HG02840 (cell line): Measurements from ENCODE around the gene EMP2.
"Not testable (repeated sequence)": the region's sequence is repeated elsewhere in the genome, so short reads cannot be mapped to it uniquely, and the experiment has no call there.

Source experiments
- ATAC-seq: cut with Tn5 transposase; IDR thresholded peaks from one replicate; pipeline ENCODE4 v1.9.1; 2021; ENCODE audit warnings: mild to moderate bottlenecking, moderate library complexity, moderate number of reproducible peaks; ENCODE audit not compliant: unreplicated experiment, low FRiP score

The EMP2 gene, protein sequence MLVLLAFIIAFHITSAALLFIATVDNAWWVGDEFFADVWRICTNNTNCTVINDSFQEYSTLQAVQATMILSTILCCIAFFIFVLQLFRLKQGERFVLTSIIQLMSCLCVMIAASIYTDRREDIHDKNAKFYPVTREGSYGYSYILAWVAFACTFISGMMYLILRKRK

DNA sequence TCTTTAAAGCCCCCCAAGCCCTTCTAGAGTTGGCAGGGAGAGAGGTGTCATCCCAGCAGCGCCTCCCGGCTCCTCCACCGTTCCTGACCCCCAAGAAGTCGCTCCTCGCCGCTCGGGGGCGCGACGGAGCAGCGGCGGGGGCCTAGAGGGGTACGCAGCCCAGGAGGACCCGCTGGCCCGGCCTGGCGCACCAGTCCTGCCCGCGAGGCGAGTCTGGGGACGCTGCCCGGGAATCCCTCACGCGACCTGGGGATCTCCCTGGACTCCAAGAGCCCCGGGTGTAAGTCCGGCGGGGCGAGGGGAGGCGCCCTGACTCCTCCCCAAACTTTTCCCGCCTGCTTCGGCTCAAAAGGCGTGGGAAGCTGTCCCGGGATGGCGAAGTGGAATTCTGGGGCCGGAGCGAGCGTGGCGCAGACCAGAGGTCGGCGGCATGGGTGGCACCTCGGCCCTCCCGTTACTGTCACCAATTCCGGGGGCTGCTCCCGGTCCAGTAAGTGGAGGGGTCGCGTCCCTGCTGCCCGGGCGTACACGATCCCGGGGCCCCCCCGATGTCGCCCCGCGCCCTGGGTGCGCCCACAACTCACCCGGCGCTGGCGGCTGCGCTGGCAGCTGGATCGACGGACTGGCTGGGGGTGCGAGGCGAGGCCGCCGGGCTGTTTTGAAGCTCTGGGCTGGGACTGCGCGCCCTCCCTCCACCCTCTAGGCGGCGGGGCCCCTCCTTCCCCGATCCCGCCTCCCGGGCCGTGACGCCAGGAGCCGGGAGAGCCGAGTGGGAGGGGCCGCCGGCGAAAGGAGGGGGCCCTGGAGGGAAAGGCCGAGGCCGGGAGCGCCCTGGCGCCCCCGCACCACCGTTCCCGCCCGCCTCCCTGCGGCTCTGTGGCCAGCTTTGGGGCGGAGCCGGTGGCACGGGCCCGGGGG lies at the start of gene EMP2:
Gene EMP2, minus strand, starts transcription at position 634 of the 918 bp plus-strand sequence. CDS start 32,981 bp downstream, outside the sequence.
- ATAC-seq, result no peak

DNA sequence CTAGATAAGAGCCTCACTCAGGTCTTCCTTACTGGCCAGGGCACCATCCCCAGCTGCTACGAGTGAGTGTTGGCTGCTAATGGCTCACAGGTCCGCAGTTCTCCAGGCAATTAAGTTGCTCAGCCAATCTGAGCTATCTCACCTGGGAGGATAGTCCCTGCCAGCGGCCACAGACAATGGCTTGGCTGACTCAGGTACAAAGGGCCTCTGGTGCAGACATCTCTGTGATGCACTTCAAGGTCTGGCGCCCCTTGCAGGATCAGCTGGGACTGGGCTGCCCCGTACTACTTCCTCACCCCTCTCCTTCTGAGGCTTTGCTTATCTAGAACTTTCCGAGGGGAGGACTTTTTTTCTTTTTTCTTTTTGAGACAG lies 49.2 kb upstream of the EMP2 start:
- ATAC-seq, result no peak

DNA sequence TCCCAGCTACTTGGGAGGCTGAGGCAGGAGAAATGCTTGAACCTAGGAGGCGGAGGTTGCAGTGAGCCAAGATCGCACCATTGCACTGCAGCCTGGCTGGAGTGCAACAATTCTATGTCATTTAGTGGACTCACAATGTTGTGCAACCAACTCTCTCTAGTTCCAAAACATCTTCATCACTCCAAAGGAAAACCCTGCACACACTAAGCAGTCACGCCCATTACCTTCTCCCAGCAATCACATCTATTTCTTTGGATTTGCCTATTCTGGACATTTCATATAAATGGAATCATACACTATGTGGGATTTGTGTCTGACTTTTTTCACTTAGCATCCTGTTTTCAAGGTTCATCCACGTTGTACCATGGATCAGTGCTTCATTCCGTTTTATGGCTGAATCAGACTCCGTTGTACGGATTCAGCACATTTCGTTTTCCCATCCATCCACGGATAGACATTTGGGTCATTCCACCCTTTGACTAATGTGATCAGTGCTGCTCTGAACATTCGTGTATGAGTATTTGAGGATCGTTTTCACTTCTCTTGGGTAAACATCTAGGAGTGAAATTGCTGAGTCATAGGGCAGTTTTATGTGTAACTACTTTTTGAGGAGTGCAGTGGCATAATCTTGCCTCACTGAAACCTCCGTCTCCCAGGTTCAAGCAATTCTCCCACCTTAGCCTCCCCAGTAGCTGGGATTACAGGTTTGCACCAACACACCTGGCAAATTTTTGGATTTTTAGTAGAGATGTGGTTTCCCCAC lies 45.4 kb upstream of the EMP2 start:
- no peak for ATAC-seq

DNA sequence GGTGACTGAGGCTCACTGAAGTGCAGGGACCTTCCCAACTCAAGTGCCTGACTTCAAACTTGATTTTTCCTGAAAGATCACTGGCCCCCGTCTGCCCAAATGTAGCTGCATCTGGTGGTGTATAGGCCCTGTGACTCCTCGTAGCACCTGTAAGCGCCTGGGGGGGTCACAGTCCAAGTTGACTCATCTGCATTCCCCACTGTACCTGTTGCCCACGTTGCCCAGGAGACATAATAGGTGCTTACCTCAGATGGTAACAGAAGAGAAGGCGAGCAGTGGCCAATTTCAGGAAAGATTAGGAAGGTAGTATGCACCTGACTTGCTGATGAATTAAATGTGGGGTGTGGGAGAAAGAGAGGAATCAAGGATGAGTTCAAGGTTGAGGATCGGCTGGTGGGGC lies 44.1 kb upstream of the EMP2 start:
- ATAC-seq, result no peak

DNA sequence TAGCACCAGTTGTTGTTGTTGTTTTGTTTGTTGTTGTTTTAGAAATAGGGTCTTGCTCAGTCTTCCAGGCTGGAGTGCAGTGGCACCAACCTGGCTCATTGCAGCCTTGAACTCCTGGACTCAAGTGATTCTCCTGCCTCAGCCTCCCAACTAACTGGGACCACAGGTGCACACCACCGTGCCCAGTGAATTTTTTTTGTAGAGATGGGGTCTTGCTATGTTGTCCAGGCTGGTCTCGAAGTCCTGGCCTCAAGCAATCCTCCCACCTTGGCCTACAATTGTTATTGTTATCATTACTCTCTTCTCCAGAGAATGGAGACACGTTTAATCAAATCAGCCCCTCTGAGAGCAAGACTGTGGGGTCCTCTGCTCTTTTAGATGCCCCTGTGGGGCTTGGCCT lies 42.7 kb upstream of the EMP2 start:
- ATAC-seq, result no peak

DNA sequence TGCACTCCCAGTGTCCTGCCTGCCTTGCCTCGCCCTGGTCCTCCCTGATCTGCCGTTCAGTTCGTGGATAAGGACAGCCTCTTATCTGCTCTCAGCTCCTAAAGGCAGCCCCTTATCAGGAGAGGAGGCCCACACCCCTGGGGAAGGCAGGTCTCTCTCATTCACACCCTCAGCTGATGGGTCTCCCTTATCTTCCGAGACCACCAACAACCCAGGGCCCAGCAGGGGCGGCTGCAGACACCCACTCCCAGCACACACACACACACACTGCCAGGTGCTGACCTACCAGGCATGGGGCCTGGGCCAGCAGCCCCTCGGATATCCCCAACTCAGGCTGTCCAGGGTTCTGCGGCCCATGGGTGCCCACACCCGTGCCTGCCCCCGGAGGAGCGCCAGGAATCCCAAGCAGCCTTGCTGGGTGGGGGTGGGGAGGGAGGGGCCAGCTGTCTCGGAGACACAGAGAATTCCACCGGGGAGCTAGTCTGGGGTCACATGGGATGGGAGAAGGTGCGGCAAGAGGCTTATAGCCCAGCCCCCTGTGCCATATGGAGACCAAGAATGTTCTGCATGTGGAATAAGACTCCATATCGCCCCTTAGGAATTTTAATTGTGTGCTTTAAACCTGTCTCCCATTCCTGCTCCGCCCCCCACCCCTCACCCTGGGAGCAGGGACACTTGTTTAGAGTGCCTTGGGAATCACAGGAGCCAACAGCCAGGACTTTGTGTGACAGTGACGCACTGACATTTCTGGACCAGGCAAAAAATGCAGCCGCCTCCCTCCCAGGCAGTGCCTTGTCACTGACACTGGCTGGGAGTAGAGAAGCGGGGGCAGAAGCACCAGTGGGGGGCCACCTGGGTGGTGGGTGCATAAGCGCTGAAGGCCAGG lies 41.9 kb upstream of the EMP2 start:
- ATAC-seq, result no peak

DNA sequence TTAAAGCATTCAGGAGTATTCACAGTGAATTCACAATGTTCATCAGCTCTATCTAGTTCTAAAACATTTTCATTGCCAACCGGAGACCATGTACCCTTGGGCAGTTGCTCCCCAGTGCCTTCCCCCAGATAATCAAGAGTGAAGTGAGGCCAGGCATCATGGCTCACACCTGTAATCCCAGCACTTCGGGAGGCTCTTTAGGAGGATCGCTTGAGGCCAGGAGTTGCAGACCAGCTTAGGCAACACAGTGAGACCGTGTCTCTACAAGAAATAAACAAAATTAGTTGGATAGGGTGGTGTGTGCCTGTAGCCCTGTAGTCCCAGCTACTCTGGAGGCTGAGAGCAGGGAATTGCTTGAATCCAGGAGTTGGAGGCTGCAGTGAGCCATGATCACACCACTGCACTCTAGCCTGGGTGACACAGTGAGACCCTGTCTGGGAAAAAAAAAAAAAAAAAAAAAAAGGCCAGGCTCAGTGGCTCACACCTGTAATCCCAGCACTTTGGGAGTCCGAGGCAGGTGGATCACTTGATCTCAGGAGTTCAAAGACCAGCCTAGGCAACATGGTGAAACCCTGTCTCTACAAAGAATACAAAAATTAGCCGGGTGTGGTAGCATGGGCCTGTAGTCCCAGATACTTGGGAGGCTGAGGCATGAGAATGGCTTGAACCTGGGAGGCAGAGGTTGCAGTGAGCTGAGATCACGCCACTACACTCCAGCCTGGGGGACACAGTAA lies 41.0 kb upstream of the EMP2 start:
- not testable (repeated sequence) for ATAC-seq

DNA sequence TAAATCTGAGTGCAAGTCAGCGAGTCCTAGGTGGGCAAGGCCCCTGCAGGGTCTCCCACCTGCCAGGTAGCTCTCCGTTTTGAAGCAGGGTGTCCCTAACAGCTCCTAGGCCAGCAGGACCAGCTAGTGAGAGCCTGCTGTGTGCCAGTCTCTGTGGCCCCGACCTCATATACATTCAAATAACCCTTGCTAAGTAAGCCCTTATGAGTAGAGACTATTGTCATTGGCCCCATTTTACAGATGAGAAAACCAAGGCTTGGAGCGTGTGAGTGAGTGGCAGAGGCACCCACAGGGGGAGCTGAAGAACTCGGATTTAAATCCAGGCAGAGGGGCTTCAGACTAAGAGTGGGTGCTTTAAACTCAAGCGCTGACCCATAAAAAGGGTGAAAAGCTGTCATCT lies 39.7 kb upstream of the EMP2 start:
- no peak for ATAC-seq

DNA sequence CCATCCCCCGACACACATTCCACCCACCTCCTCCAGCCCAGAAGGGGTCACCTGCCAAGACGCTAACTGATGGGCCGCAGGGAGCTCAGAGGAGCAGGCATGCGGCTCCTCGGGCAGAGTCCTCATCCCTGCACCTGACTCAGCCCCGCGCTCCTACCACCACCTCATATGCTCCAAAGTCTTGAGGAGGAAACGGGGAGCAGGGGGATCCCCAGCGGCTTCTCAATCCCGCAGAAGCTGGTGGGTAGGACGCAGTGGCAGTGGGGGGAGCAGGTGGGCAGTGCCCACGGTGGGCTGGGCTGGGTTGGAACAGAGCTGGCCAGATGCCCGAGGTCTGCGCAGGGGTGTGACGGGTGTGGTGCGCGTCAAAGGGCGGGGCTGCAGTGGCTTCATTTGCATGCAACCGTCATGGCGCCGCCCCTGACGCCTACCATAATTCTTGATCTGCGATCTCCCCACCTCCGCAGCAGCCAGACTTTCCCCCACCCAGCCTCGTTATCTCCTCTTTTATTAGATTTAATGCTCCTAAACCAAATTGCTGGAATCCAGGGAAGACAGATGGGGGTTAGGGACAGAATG lies 39.0 kb upstream of the EMP2 start:
- no peak for ATAC-seq

DNA sequence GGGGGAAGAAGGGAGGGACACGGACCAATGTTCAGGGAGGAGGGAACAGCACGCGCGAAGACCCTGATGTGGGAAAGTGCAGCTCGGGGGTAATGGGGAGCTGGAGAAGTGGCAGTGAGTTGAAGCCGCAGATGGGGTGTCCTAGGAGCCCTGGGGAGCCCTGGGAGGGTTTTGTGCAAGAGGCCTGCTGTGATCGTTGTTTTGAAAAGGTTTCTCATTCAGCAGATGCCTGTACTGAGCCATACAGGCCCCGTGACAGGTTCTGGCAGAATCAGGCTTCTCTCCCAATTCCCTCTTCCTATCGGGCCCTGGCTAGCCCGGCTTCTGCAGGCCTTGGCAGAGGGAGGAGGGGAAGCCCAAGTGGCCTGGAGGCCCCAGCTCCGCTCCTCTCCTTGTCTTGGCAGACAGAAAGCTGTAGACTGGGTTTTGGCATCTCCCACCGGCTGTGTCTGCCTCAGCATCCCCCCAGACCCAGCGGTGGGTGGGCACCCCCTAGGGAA lies 38.4 kb upstream of the EMP2 start:
- ATAC-seq, result no peak

DNA sequence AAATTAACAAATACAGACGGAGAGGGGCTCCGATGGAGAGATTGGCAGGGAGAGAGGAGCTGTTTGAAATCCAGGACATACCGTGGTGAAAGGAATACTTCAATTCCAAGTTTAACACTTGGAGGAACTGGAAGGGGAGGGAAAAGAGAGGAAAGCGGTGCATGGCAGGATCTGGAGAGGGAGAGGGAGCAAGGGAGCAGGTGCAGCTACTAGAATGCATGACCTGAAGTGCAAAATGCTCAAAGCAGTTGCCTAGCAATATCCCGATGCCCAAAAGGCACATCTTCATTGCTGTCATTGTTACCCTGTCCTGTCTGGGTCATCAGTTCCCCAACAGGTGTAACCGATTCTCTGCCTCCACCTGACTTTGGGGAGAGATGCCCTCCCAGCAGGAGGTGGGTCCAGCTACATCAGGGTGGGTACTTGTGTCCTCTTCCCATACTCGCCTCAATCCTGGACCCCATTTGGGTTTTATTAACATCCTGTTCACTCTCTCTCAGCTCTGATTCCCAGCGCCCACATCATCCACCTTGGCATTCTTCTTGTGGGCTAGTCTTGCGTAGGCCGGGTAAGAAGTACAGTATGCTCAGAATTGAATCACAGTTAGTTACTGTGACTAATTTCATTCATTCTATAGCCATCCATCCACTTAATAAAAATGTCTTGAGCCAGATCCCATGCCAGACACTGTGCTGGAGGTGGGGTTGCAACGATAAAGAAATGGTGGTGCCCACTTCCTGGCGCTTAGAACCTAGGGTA lies 37.4 kb upstream of the EMP2 start:
- no peak for ATAC-seq

DNA sequence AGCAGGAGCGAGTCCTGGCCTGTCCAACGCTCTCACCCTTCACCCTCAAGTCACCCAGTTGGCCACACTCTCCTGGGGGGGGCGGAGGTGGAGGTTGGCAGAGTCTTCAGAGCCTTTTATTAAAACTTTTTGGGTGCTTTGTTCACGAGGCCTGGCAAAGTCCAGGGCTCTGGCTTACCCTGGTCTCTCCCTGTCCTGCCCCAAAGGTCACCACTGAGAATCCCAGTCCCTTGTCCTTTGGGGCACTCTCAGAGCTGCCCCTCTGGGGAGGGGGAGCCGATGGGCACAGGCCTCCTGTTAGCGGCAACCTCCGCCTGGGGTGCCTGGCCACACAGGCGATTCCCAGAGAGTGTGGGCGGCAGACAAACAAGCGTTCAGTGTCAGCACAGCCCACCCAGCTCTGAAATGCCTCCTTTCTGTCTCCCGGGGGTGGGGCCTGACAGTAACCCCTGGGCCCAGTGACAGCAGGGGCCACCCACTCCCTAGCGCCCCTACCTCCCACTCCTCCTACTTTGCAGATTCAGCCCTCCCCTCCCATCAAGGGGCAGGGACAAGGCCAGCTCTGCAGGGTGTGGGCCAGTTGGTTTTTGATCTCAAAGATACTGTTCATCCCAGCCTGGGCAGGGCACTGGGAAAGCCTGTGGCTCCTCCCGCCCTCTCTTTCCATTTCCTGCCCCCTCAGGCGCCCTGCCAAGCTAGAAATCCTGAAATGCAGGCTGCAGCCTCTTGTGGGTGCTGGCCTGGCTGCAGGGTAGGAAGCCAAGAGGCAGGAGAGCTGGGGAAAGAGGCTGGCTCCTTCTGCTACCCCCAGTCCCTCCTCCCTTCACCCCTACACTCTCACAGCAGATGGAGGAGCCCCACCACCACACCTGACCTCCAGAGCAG lies 36.6 kb upstream of the EMP2 start:
- no peak for ATAC-seq

DNA sequence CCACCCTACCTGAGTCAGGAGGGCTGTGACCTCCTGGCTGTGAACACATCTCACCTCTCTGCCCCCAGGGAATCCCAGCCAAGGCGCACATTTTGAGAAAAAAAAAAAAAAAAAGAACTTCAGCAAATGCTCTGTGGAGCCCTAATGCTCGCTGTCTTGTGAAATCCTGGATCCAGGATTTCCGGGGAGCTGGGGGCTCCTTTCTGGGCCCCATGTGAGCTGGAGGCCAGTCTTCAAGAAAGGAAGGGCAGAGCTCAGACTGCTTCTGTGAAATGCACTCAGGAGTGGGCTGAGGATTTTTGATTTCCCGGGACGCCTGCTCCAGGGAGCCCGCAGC lies 36.0 kb upstream of the EMP2 start:
- ATAC-seq, result no peak

DNA sequence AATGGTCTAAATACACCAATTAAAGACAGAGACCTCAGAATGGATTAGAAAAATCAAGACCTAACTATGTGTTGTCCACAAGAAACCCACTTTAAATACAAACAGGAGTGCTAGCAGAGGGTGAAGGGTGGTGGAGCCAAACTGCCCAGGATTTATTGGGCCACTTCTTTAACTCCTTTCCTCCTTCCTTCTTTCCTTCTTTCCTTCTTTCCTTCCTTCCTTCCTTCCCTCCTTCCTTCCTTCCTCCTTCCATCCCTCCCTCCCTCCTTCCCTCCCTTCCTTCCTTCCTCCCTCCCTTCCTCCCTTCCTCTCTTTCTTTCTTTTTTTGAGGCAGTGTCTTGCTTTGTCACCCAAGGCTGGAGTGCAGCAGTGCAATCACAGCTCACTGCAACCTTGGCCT lies 34.3 kb upstream of the EMP2 start:
- no peak for ATAC-seq

DNA sequence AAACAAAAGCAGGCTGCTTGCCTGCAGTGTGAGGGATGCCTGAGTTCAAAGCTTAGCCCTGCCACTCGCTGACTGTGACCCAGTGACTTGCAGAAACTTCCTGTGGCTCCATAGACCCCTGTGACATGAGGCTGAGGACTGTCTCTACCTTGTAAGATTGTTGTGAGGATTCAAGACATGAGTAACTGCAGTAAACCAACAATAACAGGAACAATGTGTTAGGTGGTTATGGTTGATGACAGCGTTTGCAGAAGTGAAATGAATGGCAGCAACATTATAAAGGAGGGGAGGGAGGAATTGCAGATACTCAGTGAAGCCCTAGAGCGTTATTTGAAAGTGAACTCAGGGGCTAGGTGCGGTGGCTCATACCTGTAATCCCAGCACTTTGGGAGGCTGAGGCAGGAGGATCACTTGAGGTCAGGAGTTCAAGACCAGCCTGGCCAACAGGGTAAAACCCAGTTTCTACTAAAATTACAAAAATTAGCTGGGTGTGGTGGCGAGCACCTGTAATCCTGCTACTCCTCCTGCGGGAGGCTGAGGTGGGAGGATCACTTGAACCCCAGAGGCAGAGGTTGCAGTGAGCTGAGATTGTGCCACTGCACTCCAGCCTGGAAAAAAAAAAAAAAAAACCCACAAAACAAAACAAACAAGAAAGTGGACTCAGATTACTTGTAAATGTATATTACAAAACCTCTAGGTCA lies 33.5 kb upstream of the EMP2 start:
- no peak for ATAC-seq

DNA sequence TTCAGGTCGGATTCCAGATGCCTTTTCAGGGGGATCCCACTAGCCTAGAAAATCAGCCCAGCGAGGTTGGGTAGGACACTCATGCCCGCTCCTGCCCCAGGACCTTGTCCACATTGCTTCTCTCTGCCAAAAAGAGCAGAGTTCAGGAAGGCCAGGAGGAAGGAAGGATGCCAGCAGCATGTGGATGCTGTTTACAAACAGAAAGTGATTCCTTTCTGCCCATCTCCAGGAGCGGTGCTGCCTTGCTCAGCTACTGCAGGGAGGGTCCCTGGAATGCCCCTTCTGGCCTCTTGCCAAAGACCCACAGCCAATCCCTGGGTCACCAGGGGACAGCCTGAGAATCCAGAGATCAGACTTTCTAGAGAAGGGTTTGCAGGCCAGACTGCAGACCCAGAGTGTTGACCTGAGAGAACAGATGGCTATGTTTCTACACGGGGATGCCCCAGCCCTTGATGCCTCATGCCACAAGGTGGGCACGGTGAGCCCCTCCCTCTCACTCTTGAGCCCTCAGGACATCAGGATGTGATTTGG lies 32.3 kb upstream of the EMP2 start:
- no peak for ATAC-seq

DNA sequence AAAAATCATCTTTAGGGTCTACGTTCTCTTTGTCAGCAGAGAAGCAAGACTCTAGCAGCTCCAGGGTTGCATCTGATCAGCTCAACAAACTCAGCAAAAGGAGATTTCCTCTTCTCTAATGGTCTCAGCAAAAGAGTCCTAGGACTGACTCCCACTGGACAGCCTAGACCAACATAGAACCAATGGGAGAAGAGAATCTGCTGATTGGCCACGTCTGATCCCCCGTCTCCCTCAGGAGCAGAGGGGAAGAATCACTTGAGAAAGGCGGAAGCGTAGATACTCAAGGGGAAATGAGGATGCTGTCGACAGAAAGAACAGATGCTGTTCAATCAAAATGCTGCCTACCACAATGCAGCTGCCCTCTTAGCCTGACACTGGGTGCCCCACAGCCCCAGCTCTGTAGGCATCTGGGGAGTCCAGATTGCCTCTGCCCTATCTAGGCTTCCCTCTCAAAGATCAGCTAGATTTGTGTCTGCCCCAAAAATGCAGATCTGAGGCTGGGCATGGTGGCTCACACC lies 31.5 kb upstream of the EMP2 start:
- no peak for ATAC-seq
